Gastrocnemius medialis (tissue), 4 donors: ENCODE data around the gene MBNL2.

ENCODE experiments used
- POLR2A ChIP-seq, 2 donors: fragments of 450-650 bp; IDR thresholded peaks; one replicate each; pipeline ENCODE4 v1.6.1; 2017; ENCODE audit warnings: antibody characterized with exemption in 2 of 2, mild to moderate bottlenecking in 2 of 2, moderate library complexity in 2 of 2
- TF ChIP-seq, protein P1 (sequence below), 5 experiments: fragments of 450-650 bp in 3 of 5; fragments of 200-600 bp in 2 of 5; sonication (generic) in 2 of 5; IDR thresholded peaks in 4 of 5; conservative IDR thresholded peaks in 1 of 5; 1 replicate in 4 of 5; 2 replicates in 1 of 5; pipeline ENCODE4 v1.5.1; 2016 to 2019; ENCODE audit warnings: antibody characterized with exemption in 5 of 5, mild to moderate bottlenecking in 3 of 5, moderate library complexity in 3 of 5

- TF ChIP-seq, protein P1, sequence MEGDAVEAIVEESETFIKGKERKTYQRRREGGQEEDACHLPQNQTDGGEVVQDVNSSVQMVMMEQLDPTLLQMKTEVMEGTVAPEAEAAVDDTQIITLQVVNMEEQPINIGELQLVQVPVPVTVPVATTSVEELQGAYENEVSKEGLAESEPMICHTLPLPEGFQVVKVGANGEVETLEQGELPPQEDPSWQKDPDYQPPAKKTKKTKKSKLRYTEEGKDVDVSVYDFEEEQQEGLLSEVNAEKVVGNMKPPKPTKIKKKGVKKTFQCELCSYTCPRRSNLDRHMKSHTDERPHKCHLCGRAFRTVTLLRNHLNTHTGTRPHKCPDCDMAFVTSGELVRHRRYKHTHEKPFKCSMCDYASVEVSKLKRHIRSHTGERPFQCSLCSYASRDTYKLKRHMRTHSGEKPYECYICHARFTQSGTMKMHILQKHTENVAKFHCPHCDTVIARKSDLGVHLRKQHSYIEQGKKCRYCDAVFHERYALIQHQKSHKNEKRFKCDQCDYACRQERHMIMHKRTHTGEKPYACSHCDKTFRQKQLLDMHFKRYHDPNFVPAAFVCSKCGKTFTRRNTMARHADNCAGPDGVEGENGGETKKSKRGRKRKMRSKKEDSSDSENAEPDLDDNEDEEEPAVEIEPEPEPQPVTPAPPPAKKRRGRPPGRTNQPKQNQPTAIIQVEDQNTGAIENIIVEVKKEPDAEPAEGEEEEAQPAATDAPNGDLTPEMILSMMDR (IDR thresholded peaks at IDR 0.05 in 4 of 5, conservative IDR thresholded peaks at IDR 0.05 in 1 of 5): no peak
- TF ChIP-seq POLR2A (IDR thresholded peaks at IDR 0.05): no peak
Measured at GRCh38 chr13:97262058-97262457, 39.9 kb downstream of the MBNL2 start.
